T-helper 1 cell treated with Interleukin-12 subunit alpha and Interleukin-12 subunit beta and Interleukin-4 antibody, amounts not matched to agents 30 μg/mL and 1 μg/mL, for 36 hours (primary cell): ENCODE measurements around the gene NLRP2B.
"Not testable (repeated sequence)": the region's sequence is repeated elsewhere in the genome, so short reads cannot be mapped to it uniquely, and the experiment has no call there.

Experiments used
- H3K27ac Mint-ChIP-seq: one replicate; pipeline ENCODE4 v1.8.0; 2021; ENCODE audit warnings: mild to moderate bottlenecking, mixed read lengths
- H3K27me3 Mint-ChIP-seq: one replicate; pipeline ENCODE4 v1.8.0; 2021; ENCODE audit warnings: low read depth, mixed read lengths
- H3K36me3 Mint-ChIP-seq: one replicate; pipeline ENCODE4 v1.8.0; 2021; ENCODE audit warnings: low read depth, mixed read lengths
- H3K4me1 Mint-ChIP-seq: one replicate; pipeline ENCODE4 v1.8.0; 2021; ENCODE audit warnings: low read depth, mixed read lengths
- H3K4me3 Mint-ChIP-seq: one replicate; pipeline ENCODE4 v1.8.0; 2021; ENCODE audit warnings: mild to moderate bottlenecking, moderate library complexity, mixed read lengths
- H3K9me3 Mint-ChIP-seq: one replicate; pipeline ENCODE4 v1.8.0; 2021; ENCODE audit warnings: mixed read lengths

The NLRP2B gene

GRCh38 chrX:57640674-57641016, 39.4 kb downstream of the NLRP2B start:
- Mint-ChIP-seq H3K4me1 (no peaks in the 10 kb centered on the region), H3K27me3 (no peaks in the 10 kb centered on the region), H3K4me3 (no peak overlapping the region), H3K9me3 (peaks cover 5% of the 10 kb centered on the region), H3K36me3 (no peaks in the 10 kb centered on the region), H3K27ac (no peak overlapping the region)

- not testable (repeated sequence) for H3K36me3 Mint-ChIP-seq, H3K4me3 Mint-ChIP-seq, H3K27me3 Mint-ChIP-seq, H3K4me1 Mint-ChIP-seq, H3K27ac Mint-ChIP-seq
- H3K9me3 Mint-ChIP-seq: peaks cover 23% of the 10 kb centered on the region
Observed at GRCh38 chrX:57629438-57629837, 50.6 kb downstream of the NLRP2B start.
